Nucleus accumbens (tissue), 56 donors: ENCODE data around the gene FAM114A1.
"Not testable (repeated sequence)": the region's sequence is repeated elsewhere in the genome, so short reads cannot be mapped to it uniquely, and the experiment has no call there.

Experiments used
- DNase-seq, 56 donors: peaks; one replicate each; lab custom pipeline; 2025; lab: John Stamatoyannopoulos, UW

Gene FAM114A1

DNA sequence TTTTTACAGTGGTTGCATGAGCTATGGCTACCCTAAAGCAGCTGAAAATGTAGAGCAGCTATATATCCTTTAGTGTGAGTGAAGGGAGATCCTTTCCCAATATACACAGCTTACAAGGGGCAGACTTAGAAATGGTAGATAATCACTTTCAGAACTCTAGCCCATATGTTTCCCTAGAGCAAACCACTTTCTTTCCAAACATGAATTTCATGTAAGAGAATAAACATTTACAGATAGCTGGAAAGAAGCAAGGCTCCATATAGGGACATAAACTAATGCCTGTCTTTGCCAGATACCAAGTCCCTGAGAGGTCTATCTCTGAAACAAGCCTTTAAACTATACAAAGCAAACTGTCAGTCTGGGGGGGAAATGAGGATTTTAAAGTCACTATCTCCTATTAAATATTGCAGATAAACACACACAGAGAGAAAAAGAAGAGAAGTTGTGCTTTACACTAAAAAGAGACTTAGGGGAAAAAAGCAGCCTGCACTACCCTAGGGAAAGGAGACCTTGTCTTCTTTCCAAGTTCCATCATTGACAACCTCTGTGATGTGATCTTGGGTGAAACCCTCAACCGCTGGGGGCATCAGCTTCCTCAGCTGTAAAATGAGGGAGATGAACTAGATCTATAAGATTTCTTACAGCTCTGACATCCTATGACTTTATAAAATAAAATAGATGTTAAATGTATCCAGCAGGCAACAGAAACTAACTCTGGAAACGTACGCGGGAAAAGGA is 91.0 kb downstream of the FAM114A1 start:
- no peak for DNase-seq

DNA sequence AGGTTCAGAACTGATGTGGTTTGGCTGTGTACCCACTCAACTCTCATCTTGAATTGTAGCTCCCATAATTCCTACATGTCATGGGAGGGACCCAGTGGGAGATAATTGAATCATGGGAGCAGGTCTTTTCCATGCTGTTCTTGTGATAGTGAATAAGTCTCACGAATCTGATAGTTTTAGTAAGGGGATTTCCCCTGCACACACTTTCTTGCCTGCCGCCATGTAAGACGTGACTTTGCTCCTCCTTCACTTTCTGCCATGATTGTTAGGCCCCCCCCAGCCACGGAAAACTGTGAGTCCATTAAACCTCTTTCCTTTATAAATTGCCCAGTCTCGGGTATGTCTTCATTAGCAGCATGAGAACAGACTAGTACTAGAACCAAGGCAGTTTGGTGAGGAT is 91.6 kb downstream of the FAM114A1 start:
- DNase-seq = not testable (repeated sequence)

DNA sequence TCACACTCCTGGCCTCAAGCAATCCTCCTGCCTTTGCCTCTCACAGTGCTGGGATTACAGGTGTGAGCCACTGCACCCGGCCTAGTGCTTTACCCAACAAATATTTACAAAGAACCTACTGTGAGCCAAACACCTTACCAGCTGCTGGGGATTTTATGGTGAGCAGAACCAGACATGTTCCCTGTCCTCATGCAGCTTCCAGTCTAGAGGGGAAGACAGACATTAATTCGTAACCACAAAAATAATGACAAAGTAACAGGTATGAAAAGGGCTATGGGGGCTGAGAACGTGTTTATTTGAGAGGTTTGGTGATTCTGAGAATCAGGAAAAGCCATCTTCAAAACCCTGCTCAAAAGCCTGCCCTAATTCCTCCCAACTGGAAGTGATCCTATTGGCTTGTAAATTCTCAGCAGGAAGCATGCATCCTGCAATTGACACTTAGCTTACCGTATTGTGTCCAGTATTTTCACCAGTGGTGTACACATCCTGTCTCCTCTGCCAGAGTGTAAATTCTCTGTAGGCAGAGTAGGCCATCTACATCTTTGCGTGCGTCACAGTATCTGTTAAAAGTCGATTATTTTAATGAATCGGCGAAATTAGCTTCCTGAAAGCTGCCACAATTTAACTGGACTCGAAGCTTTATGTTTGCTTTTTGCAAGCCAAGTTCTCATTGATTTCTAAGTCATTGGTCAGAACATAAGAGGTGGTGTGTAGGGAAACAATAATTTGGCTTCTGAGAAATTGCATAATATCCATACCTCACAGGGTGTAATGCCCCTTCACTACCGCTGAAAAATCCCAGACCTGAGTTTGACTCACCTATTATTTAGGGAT is 97.6 kb downstream of the FAM114A1 start:
- no peak for DNase-seq

DNA sequence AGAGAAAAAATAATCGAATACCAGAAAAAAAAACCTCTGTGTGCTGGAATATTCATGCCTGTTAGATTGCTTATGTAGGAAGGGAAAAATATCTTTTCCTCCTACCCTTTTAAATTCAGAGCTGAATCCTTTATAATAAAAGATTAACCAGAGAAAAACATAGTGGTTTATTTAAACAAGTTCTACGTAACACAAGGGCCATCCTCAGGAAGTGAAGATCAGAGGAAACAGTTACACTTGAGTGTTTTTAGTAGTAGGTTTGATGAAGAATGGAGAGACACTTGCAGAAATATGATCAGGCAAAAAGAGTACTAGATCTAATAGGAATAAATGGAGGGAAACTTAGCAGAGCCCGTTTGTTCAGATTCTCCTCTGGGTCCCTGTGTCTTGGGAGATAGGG is 98.3 kb downstream of the FAM114A1 start:
- DNase-seq = no peak

DNA sequence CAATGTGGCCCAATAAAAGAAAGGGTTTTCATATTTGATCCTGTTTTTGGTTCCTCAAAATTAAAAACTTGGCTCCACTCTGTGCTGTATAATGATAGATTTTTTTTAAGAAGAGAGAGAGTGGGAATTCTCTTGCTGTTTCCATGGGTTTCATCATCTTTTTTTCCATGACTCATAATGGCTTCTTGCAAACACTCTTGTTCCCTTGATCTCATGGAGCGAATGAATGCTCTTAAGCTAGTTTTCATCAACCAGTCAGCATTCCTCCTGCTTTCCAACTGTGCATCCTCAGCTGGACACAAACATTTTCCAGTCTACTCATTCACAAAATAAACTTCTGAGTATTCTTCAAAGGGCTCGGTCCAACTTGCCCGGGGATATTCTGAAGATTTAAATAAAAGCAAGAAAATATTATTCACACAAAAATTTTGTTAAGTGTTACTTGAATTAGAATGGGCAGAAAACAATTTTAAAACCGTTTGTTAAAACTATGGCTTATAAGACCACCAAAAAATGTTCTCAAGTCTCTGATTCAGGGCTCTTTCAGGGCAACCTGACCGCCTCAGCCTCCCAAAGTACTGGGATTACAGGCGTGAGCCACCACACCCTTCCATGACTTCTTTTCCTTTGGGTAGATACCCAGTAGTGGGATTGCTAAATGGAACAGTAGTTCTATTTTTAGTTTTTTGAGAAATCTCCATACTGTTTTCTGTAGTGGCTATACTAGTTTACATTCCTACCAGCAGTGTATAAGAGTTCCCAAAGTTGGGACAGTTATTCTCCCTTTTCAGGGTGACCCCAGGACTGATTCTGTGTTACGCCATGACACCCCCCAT is 99.9 kb downstream of the FAM114A1 start:
- no peak for DNase-seq

DNA sequence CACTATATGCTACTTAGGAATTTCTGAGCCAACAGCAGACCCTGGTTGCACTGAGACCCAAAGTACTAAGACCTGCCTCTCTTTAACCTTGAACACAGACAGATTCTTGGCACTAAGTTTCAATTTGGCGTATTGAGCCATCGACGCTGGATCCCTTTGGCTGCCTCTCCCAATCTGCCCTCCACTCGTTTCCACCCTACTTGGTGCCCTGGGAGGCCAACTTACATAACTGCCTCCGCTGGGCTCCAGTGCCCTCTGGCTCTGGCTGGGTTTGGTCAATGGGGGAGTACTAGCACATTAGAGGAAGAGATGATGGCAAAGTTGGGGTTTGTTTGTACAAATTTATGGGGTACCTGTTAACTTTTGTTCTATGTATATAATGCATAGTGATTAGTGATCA is 101.1 kb downstream of the FAM114A1 start:
- DNase-seq = no peak

DNA sequence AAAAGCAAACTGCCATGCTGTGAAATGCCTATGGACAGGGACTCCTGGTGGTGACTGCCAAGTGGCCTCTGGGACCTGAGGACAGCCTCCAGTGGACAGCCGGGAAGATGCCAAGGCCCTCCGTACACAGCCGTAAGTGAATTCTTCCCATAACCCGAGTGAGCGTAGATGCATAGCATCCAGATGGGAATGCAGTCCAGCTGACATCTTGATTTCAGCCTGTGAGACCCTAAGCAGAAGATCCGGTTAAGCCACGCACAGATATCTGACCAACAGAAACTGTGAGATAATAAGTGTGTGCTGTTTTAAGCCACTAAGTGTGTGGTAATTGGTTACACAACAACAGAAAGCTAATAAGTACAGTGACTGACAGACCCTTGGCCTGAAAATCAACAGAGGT is 108.7 kb downstream of the FAM114A1 start:
- no peak for DNase-seq

DNA sequence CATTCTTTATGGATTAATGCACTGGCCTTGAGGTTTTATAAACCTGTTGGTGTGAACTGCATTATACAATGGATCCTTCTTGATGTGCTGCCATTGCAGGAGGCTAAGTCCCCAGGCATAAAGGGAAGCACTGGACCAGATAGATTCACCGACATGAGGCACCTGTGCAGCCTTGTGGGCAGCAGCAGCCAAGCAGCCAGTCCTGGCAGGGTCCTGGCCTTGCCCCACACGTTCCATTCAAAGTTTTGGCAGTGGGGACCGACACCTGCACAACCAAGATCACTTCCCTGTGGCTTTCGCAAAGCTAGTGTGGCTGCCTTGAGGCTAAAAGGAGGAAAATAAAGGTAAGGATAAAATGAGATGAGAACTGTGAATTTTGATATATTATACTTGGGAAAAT is 111.5 kb downstream of the FAM114A1 start:
- DNase-seq = no peak

DNA sequence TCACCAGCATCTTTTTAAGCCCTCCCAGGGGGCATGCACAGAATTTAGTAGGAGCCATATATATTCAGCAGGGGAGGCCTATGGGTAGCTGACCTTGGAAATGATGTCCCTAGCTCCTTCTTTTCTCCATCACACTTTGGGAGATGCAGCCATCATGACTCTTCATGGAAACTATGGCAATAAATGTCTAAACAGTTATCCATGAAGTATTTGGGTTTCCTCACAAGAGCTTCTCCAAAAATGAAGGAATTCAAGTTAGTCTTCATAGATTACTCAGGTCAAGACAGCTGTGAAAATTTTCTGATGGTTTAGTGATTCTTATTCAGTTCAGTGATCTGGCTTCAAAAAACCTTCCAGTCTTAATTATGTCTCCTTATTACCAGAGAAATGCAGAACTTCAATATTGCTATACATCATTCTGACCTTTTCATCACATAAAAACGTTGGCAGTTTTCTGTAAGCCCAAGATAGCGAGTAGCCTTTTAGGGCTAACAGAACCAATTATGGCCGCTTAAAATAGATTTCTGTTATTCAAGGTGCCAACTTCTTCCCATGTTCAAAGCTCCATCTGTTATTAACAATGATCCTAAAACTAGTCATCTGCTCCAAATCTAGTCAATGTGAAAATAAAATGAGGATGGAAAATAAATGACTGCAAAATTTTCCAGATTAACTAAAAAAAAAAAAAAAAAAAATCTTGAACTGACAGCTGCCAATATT is 112.1 kb downstream of the FAM114A1 start:
- DNase-seq = no peak

DNA sequence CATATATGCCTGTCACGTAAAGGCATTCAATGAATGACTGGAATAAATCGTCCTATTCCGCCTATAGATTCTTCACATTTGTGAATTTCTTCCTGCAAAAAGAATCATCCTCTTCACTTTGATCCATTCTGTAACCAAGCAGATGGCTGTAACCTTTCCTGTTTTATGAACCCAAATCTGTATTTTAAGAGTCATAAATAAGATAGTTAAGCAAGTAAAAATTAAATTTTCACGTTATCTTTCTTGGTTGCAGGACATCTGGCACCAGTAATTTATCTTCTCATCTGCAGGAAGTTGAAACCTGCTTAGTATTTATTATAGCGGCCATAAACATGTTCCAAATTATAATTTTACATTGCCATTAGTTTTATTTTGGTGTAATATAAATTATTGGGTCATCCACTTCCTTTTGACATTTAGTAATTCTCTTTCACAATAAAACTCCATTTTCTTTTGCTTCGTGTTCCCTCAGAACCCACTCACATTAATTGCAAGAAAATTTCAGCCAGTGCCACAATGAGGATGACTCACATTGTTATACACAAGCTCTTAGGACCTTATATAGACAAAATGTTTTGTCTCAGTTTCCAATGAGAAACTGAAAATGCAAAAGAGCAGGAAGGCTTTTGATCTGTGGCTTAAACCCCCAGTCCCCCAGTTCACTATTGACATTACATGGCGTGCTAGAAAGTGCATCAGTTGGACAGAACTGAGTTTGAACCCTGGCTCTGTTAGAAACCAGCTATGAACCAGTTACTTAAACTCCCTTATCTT is 113.5 kb downstream of the FAM114A1 start:
- DNase-seq = no peak

DNA sequence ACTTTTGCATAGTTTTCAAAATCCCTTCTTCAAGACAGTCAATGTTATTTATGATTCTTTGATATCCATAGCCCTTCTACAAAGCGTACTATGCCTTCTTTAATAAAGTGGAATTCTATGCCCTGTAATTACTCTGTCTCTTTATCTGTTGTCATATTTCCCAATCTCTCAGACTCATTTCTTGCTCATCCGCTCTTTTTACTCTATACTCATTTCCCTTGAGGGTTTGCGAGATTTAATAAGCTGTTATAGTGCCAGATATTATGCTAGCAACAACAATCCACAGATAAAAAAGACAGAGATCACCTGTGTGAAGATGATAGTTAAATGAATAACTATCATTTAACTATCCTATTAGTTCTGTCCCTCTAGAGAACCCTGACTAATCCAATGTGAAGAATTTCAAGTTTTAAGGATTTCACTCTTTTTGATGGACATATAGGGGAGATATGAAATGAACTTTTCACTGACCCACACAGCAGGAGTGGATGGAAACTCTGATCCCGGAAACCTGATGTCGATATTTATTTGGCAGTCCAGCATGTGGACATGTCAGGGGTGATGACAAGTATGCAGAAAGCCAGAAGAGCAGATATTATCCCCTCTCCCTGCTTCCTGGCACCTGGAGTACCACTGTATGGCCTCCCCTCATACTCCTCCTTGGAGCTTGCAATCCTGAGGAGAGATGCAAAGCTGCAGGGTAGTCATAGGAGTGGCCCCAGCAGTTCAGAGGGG is 114.9 kb downstream of the FAM114A1 start:
- no peak for DNase-seq

DNA sequence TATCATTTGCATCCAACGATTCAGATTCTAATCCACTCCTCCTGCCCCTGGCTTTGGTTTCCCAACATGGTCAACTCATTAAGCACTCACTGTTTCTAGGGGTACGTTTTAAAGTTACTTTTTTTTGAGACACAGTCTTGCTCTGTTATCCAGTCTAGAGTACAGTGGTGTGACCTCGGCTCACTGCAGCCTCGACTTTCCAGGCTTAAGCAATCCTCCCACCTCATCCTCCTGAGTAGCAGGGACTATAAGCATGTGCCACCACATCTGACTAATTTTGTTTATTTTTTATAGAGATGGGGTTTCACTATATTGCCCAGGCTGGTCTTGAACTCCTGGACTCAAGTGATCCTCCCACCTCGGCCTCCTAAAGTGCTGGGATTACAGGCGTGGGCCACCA is 115.7 kb downstream of the FAM114A1 start:
- no peak for DNase-seq

DNA sequence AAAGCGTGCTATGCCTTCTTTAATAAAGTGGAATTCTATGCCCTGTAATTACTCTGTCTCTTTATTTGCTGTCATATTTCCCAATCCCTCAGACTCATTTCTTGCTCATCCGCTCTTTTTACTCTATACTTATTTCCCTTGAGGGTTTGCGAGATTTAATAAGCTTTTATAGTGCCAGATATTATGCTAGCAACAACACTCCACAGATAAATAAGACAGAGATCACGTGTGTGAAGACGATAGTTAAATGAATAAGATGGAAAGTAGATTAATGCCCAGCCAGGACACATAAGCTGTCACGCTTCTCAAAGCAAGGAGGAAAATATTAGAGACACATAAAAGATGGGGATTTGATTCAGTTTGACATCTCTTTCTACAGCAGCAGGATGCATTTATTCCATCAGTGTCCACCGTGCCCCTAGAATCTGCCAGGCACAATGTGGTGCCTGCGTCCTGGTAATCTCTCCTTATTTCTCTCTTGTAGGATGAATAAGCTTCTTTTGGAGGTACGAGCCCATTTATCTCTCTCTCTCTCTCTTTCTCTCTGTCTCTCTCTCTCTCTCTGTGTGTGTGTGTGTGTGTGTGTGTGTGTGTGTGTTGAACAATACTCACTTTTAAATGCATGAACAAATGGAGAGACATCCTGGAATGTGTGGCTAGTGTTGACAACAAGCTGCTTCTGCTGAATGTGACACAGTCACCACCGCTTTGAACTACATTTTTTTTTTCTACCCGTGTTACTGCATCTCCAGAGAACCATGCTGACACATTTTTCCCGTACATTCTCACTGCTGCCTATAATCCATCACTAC is 116.4 kb downstream of the FAM114A1 start:
- DNase-seq = peak in 2 of 56 donors; percentile 0 to 6

DNA sequence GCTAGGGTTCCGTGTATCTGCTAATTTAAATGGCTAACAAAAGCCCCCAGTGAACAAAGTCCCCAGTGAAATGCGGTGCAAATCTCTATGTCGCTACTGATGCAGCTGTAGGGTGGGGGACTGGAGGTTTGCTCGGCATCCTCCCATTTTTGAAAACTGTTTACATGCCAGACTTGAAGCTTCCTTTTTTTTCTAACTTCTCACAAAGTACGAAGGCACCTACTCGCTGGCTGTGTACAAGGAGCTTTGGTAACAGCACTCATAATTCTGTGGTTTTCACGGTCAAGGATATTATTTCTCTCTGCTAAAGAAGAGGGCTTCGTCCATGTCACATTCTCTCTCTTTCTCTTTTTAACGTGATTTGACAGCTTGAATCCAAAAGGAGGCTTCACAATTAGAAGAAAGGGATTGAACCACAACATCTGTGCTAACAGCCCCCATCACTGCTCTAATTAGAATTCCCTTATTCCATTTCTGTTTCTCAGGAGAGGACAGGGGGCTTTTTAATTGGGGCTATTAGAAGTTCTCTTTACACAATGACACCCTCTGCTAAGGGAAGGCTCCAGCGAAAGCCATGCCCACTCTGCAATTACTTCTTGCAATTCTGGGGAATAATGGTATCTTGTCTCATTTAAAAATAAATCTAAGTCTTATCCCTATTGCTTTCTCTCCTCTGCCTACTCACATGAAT is 117.9 kb downstream of the FAM114A1 start:
- no peak for DNase-seq

DNA sequence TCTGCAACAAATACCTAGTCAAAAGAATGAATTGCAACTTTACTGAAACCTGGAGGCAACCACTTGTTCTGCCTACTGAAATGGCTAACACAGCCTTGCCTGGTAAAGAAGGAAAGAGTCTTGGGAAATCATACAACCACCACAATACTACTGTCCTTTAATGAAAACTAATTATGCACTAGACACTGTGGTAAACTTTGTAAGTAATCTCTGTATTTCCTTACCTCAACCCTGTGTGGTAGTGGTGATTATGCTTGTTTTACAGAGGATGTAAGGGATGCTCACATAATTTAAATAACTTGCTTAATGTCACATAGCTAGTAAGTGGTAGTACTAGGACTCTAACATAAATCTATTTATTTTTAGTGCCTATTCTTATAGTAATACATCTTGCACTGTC is 119.9 kb downstream of the FAM114A1 start:
- DNase-seq = no peak

DNA sequence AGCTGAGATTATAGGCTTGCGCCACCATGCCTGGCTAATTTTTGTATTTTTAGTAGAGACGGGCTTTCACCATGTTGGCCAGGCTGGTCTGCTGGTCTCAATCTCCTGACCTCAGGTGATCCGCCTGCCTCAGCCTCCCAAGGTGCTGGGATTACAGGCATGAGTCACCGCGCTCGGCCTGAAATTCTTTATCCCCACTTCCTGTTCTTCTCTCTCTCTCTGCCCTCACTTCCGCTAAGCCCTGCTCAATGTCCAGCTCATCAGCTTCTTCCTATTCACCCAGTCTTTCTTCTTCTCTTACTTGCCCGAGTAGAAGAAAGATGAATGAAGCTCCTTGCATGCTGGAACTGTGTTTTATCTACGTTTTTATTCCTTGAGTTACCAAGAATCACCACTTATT is 120.7 kb downstream of the FAM114A1 start:
- DNase-seq = not testable (repeated sequence)

DNA sequence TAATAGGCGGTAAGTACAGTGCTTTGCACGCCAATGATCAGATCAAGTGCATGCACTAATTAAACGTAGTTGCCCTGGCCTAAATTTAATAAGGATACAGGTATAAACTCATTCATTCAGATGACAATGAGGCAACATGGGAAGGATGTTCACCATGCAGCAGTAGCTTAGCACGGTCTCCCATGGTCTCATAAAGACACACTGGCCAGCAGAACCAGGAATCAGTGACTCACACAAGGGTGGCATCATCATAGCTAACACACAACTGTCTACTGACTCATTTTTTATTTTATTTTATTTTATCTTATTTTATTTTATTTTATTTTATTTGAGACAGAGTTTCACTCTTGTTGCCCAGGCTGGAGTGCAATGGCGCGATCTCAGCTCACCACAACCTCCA is 121.9 kb downstream of the FAM114A1 start:
- no peak for DNase-seq
